Measurements from ENCODE around the gene PTPN21.

Gene PTPN21

GRCh38 chr14:88554457-88555286, at the start of gene PTPN21:
PTPN21 (minus strand) TSS chr14:88555007; CDS start chr14:88550417, 4,590 bp downstream.
- no peak for TF ChIP-seq CTCF (IDR thresholded peaks at IDR 0.05; ENCODE audit: low read length, missing control alignments)
- peak; percentile 72 for DNase-seq (ENCODE audit: low read depth)
- peak within 1 kb of the TSS; percentile 66 for H3K4me3 ChIP-seq (replicated peaks; ENCODE audit: low read depth, low read length)

DNA sequence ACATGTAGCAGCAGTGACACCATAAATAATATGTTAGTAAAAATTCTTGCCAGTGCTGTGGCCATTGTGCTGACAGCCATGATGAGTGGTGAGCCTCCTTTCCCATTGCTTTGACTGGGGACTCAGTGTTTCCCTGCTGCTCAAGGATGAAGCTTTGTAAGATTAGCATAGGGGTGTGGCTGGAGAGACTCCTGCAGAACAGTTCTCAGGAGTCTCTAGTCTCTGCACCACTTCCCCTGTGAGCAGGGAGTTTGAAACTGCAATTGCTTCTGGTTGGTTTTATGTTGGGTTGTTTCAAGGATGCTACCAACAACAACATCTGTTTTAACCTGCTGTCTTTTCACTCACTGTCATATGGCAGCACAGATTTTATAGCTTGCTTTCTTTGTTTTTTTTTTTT, 49.4 kb upstream of the PTPN21 start:
- no peak overlapping the region for H3K4me3 ChIP-seq (replicated peaks; ENCODE audit: low read depth, low read length)
- TF ChIP-seq CTCF (IDR thresholded peaks at IDR 0.05; ENCODE audit: low read length, missing control alignments), result no peak
- no peak for DNase-seq (ENCODE audit: low read depth)

- TF ChIP-seq CTCF (IDR thresholded peaks at IDR 0.05; ENCODE audit: low read length, missing control alignments), result no peak
- no peak for DNase-seq (ENCODE audit: low read depth)
- H3K4me3 ChIP-seq (replicated peaks; ENCODE audit: low read depth, low read length), result no peak overlapping the region
Measured at GRCh38 chr14:88599761-88600439, 45.1 kb upstream of the PTPN21 start.

DNA sequence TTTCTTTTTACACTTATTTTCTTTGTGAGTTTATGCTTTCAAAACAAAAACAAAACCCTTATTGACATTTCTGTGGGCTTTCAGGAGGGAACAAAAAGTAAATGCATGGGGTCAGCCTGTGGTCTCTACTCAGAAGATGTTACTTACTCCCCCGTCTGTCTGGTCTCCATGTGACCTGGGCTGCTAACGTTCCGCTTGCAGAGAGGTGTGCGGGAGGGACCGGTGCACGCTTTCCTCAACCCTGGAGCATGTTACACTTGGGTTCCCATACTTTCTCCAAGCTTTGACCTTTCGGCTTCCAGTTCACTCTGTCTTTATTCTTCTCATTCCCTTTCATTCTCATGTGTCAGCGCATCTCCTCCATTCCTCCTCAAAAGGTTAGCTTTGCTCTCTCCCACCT, 44.5 kb upstream of the PTPN21 start:
- no peak for TF ChIP-seq CTCF (IDR thresholded peaks at IDR 0.05; ENCODE audit: low read length, missing control alignments)
- H3K4me3 ChIP-seq (replicated peaks; ENCODE audit: low read depth, low read length), result no peak overlapping the region
- DNase-seq (ENCODE audit: low read depth), result no peak

DNA sequence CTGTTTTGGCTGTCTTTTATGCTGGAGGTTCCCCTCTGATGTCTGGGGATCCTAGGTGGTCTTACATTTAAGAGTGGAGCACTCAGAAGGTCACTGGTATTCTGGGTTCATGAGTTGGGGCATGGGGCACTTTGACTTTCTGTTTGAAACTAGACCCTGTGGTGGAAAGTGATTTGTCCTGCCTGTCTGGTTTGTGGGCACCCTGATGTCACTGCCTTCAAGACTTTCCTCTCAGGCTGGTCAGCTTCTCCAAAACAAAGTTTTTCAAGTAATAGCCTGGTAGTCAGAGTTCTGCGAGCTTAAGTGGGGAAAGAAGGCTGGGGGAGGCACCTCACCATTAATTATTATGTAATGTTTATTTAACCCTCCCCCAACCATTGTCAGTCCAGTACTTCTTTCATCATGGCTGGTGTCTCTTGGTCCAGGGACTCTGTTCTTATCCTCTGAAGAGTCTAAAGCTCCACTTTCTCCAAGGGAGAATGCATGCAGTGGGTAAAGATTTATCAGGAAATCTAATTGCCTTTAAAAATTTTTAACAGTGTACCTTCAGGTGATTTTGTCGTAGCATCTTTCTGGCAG, 43.4 kb upstream of the PTPN21 start:
- DNase-seq (ENCODE audit: low read depth), result no peak
- no peak overlapping the region for H3K4me3 ChIP-seq (replicated peaks; ENCODE audit: low read depth, low read length)
- no peak for TF ChIP-seq CTCF (IDR thresholded peaks at IDR 0.05; ENCODE audit: low read length, missing control alignments)

GRCh38 chr14:88597601-88598000, 42.8 kb upstream of the PTPN21 start:
- no peak overlapping the region for H3K4me3 ChIP-seq (replicated peaks; ENCODE audit: low read depth, low read length)
- no peak for DNase-seq (ENCODE audit: low read depth)
- no peak for TF ChIP-seq CTCF (IDR thresholded peaks at IDR 0.05; ENCODE audit: low read length, missing control alignments)

Measured in fibroblast of pulmonary artery (primary cell).